HCT116 (cell line): ENCODE data around the gene ECSCR. TPM values are rescaled to one million over a fixed set of nuclear protein-coding genes. Genes with fewer than 3 reads are reported as not detected.
"Not testable (repeated sequence)": the region's sequence is repeated elsewhere in the genome, so short reads cannot be mapped to it uniquely, and the experiment has no call there.

Experiments
- ATAC-seq: fragments of 200-7000 bp; cut with Tn5 transposase; 2 replicates; pipeline ENCODE4 v1.9.1; 2020; ENCODE audit warnings: mild to moderate bottlenecking, moderate library complexity
- BruUV-seq: library from RNA; stranded (reverse); fragments of 400-500 nt; replicated peaks from 2 replicates; lab custom pipeline; 2021; lab: Mats Ljungman, UMichigan
- CTCF ChIA-PET: fragments of 300-600 bp; sonication (Branson Sonifier 250); formaldehyde crosslinking; loops from one replicate; lab custom pipeline; 2021; ENCODE audit warnings: antibody characterized with exemption; lab: Charles Lee
- POLR2A ChIA-PET: fragments of 300-600, 350-600 bp; sonication (Branson Sonifier 250); formaldehyde crosslinking; loops from one replicate; lab custom pipeline; 2021; ENCODE audit warnings: antibody characterized with exemption; lab: Charles Lee
- RAD21 ChIA-PET, 2 experiments: fragments of 300-600 bp; sonication (Branson Sonifier 250); formaldehyde crosslinking; loops; one replicate each; lab custom pipeline; 2023; ENCODE audit warnings: low total read pairs in 2 of 2; ENCODE audit not compliant: uncharacterized antibody in 2 of 2, unreplicated experiment in 2 of 2, low non-redundant PET in 1 of 2; lab: Charles Lee
- DNase-seq: peaks from one replicate; pipeline ENCODE4 v3.0.0-alpha.2; 2010; ENCODE audit warnings: low read depth, low spot score
- H2AFZ ChIP-seq: fragments of 200-600 bp; shearing (Covaris generic), sonication (generic); 2 replicates; pipeline ENCODE4 v1.6.1; 2017; ENCODE audit warnings: low read depth, mixed run types, mixed read lengths, antibody characterized with exemption, low read length; ENCODE audit not compliant: poor library complexity, severe bottlenecking
- H3K27ac ChIP-seq: 2 replicates; pipeline ENCODE4 v1.5.1; 2012; ENCODE audit warnings: low read depth, low read length
- H3K27me3 ChIP-seq: fragments of 200-600 bp; sonication (generic); 2 replicates; pipeline ENCODE4 v1.6.1; 2016; ENCODE audit warnings: mixed run types, low read length, mixed read lengths; ENCODE audit not compliant: insufficient read depth
- H3K36me3 ChIP-seq, 2 experiments: fragments of 200-500 bp in 1 of 2; fragments of 200-600 bp in 1 of 2; sonication (Bioruptor generic) in 1 of 2; sonication (generic) in 1 of 2; 2 replicates each; pipeline versions ENCODE4 v1.5.1 to v1.6.1; 2014 to 2016; ENCODE audit warnings: low read length in 2 of 2, inconsistent platforms in 1 of 2, mixed read lengths in 1 of 2, mixed run types in 1 of 2; ENCODE audit not compliant: insufficient read depth in 2 of 2, control insufficient read depth in 1 of 2
- H3K4me1 ChIP-seq, 2 experiments: fragments of 200-600 bp in 1 of 2; sonication (generic) in 1 of 2; 2 replicates each; pipeline versions ENCODE4 v1.5.1 to v1.6.1; 2012 to 2017; ENCODE audit warnings: low read length in 2 of 2, inconsistent platforms in 1 of 2, mild to moderate bottlenecking in 1 of 2, mixed read lengths in 1 of 2, mixed run types in 1 of 2, moderate library complexity in 1 of 2; ENCODE audit not compliant: insufficient read depth in 2 of 2, control insufficient read depth in 1 of 2
- H3K4me2 ChIP-seq: fragments of 200-600 bp; sonication (generic); 2 replicates; pipeline ENCODE4 v1.6.1; 2017; ENCODE audit warnings: mixed run types, low read length, mixed read lengths
- H3K4me3 ChIP-seq, 2 experiments: fragments of 200-600 bp in 1 of 2; sonication (generic) in 1 of 2; replicated peaks in 1 of 2; 2 replicates each; pipeline ENCODE4 v1.5.1; 2011 to 2016; ENCODE audit warnings: low read length in 2 of 2, control low read depth in 1 of 2, low read depth in 1 of 2, mild to moderate bottlenecking in 1 of 2, mixed read lengths in 1 of 2, mixed run types in 1 of 2
- H3K79me2 ChIP-seq: fragments of 200-600 bp; sonication (generic); 2 replicates; pipeline ENCODE4 v1.6.1; 2017; ENCODE audit warnings: mild to moderate bottlenecking, mixed run types, low read length, moderate library complexity, mixed read lengths; ENCODE audit not compliant: insufficient read depth
- H3K9ac ChIP-seq: fragments of 200-600 bp; sonication (generic); 2 replicates; pipeline ENCODE4 v1.6.1; 2016; ENCODE audit warnings: low read length, mixed read lengths
- H3K9me2 ChIP-seq: fragments of 200-600 bp; sonication (generic), shearing (Covaris generic); 2 replicates; pipeline ENCODE4 v1.6.1; 2017; ENCODE audit warnings: mixed run types, mild to moderate bottlenecking, moderate library complexity; ENCODE audit not compliant: insufficient read depth
- H3K9me3 ChIP-seq, 2 experiments: fragments of 200-500 bp in 1 of 2; fragments of 200-600 bp in 1 of 2; sonication (Bioruptor generic) in 1 of 2; sonication (generic) in 1 of 2; 2 replicates each; pipeline ENCODE4 v1.6.1; 2014 to 2017; ENCODE audit warnings: low read length in 2 of 2, mixed read lengths in 2 of 2, inconsistent platforms in 1 of 2, low read depth in 1 of 2, mild to moderate bottlenecking in 1 of 2, mixed run types in 1 of 2, moderate library complexity in 1 of 2; ENCODE audit not compliant: control insufficient read depth in 1 of 2, insufficient read depth in 1 of 2
- H4K20me1 ChIP-seq: fragments of 200-600 bp; sonication (generic), shearing (Covaris generic); 2 replicates; pipeline ENCODE4 v1.6.1; 2017; ENCODE audit warnings: mixed run types, mild to moderate bottlenecking, moderate library complexity; ENCODE audit not compliant: insufficient read depth
- CBX3 ChIP-seq: IDR thresholded peaks from 2 replicates; pipeline ENCODE4 v1.6.1; 2012; ENCODE audit warnings: low read depth
- ELF1 ChIP-seq: IDR thresholded peaks from 2 replicates; pipeline ENCODE4 v1.6.1; 2012; ENCODE audit warnings: low read depth, borderline replicate concordance
- ZFX ChIP-seq: fragments of 450-650 bp; IDR thresholded peaks from 2 replicates; pipeline ENCODE4 v1.6.1; 2017
- intact Hi-C: fragments of 100-400 bp; cut with micrococcal nuclease; formaldehyde crosslinking; loops from 2 replicates; pipeline ENCODE4 v1.10.0; 2022
- total RNA-seq: library from RNA; stranded (reverse); gene quantifications from one replicate; pipeline ENCODE4 v1.2.1, GENCODE V29; 2021; ENCODE audit not compliant: unreplicated experiment

Gene ECSCR
- total RNA-seq, 1 experiment from 2014 or later = not detected

GRCh38 chr5:139478657-139479423 is 16.3 kb upstream of the ECSCR start:
- H3K4me1 ChIP-seq = peaks cover 26 to 33% of the 10 kb centered on the region in 2 experiments
- H3K9ac ChIP-seq, H3K9me2 ChIP-seq, H2AFZ ChIP-seq, BruUV-seq, H3K36me3 ChIP-seq, H3K27me3 ChIP-seq, H3K4me3 ChIP-seq, intact Hi-C loops, DNase-seq, H3K4me2 ChIP-seq, H4K20me1 ChIP-seq, CTCF ChIA-PET, H3K79me2 ChIP-seq, RAD21 ChIA-PET, H3K9me3 ChIP-seq, H3K27ac ChIP-seq, ATAC-seq, POLR2A ChIA-PET: not testable (repeated sequence)

DNA sequence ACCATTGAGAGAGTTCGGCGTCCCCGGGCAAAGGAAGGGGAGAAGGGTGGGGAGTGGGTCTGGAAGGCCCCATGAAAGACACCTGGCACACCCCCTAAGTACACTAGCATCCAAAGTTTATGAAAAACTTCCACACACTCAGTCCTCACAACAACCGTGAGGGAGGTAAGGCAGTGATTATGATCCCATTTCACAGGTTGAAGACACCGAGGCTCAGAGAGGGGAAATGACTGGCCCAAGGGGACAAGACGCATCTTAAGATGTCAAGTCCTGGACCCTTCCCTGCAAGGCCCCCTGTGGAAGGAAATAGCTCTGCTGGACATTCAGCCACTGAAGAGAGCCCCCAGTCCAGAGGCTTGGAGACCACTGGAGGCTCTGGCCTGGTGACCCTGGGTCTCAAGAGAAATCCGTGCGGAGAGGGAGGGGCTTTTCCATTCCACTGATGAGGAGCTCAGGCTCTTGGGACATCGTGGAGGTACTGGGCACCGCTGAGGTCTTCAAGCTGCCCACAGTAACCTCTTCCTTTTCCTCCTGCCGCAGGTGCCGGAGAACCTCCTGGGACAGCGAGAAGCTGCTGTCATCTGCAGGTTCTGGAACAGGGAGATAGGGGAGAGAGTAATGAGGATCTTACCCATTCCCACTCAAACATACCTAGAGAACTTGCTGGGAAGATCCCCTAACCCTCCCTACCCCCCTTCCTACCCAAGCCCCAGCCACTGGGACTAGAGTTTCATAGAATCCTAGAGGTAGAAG is 13.5 kb upstream of the ECSCR start:
- ChIA-PET POLR2A (no interaction called here), RAD21 (no interaction called here), CTCF (no interaction called here)
- no peaks in the 10 kb centered on the region for H3K9me2 ChIP-seq
- H3K4me2 ChIP-seq = no peak overlapping the region
- TF ChIP-seq ZFX = no peak
- no peak for TF ChIP-seq ELF1
- no peak for TF ChIP-seq CBX3
- H3K4me3 ChIP-seq = no peak overlapping the region
- H3K27ac ChIP-seq = no peak overlapping the region
- no peaks in the 10 kb centered on the region for H4K20me1 ChIP-seq
- no peak for DNase-seq
- no peak overlapping the region for H3K9ac ChIP-seq
- H3K4me1 ChIP-seq = peaks cover 15% of the 10 kb centered on the region in 2 experiments; a peak in 3 of 4 replicates
- H3K36me3 ChIP-seq = 0 out of 4 replicates have a peak, but pooled peaks cover 0 to 2% of the 10 kb centered on the region in 2 experiments
- H3K79me2 ChIP-seq = no peaks in the 10 kb centered on the region
- intact Hi-C loops = no loop called here
- H3K9me3 ChIP-seq = no peaks in the 10 kb centered on the region
- ATAC-seq = no peak
- H2AFZ ChIP-seq = no peak overlapping the region
- H3K27me3 ChIP-seq = no peaks in the 10 kb centered on the region
- no TSS peak for BruUV-seq
